Amniotic epithelial cell (primary cell): Measurements from ENCODE around the gene SPPL3.

Experiments used
- DNase-seq: peaks from one replicate; pipeline ENCODE4 v3.0.0-alpha.2; 2010; ENCODE audit warnings: low read depth

SPPL3 gene

GRCh38 chr12:120725151-120725658 is 179.0 kb downstream of the SPPL3 start:
- DNase-seq, result no peak

GRCh38 chr12:120724720-120725119 is 179.4 kb downstream of the SPPL3 start:
- DNase-seq, result no peak

GRCh38 chr12:120722784-120723183 is 181.4 kb downstream of the SPPL3 start:
- no peak for DNase-seq

- no peak for DNase-seq
Observed at GRCh38 chr12:120721866-120722265, 182.3 kb downstream of the SPPL3 start.

GRCh38 chr12:120720987-120721801 is 183.0 kb downstream of the SPPL3 start:
- no peak for DNase-seq

- peak; percentile 90 for DNase-seq
Observed at GRCh38 chr12:120720234-120720986, 183.7 kb downstream of the SPPL3 start.

GRCh38 chr12:120719496-120720233 is 184.5 kb downstream of the SPPL3 start:
- peak; percentile 64 for DNase-seq

GRCh38 chr12:120719072-120719471 is 185.1 kb downstream of the SPPL3 start:
- no peak for DNase-seq

GRCh38 chr12:120718055-120718454 is 186.1 kb downstream of the SPPL3 start:
- no peak for DNase-seq

GRCh38 chr12:120713861-120714482 is 190.2 kb downstream of the SPPL3 start:
- peak; percentile 76 for DNase-seq

GRCh38 chr12:120712610-120713009 is 191.5 kb downstream of the SPPL3 start:
- DNase-seq, result no peak
